Parietal lobe (tissue), 2 donors: Measurements from ENCODE around the gene CELA3A. TPM values are rescaled to one million over a fixed set of nuclear protein-coding genes. Genes with fewer than 3 reads are reported as not detected.

ENCODE experiments used
- small RNA-seq: library from RNA; depleted of rRNA; stranded (forward); fragments of <200 nt; gene quantifications from one replicate; pipeline ENCODE3, GENCODE V24; 2014; ENCODE audit warnings: low replicate concordance
- total RNA-seq: library from RNA; depleted of rRNA; stranded (reverse); fragments of >200 nt; gene quantifications from one replicate; pipeline ENCODE4 v1.2.3, GENCODE V29; 2014

The CELA3A gene, protein sequence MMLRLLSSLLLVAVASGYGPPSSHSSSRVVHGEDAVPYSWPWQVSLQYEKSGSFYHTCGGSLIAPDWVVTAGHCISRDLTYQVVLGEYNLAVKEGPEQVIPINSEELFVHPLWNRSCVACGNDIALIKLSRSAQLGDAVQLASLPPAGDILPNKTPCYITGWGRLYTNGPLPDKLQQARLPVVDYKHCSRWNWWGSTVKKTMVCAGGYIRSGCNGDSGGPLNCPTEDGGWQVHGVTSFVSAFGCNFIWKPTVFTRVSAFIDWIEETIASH
- total RNA-seq: not detected

DNA sequence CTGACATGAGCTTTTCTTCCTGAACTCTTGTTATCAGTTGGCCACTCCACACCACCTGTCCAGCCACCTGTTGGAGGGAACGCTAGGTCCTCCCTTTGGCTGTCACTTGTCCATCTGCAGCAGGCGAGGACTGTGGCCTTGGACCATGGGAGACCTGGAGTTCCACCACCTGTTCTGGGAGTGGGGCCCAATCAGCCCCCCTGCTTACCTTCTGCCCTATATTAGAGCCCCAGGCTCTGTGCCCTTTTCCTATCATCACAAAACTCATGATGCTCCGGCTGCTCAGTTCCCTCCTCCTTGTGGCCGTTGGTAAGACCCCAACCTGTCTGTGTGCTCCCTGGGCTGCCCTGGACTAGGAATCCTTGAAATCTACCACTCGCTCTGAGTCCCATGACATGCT lies at the start of gene CELA3A:
TSS of gene CELA3A (plus strand) at position 249 of the 400 bp plus-strand sequence. CDS start at position 267, 18 bp downstream.

DNA sequence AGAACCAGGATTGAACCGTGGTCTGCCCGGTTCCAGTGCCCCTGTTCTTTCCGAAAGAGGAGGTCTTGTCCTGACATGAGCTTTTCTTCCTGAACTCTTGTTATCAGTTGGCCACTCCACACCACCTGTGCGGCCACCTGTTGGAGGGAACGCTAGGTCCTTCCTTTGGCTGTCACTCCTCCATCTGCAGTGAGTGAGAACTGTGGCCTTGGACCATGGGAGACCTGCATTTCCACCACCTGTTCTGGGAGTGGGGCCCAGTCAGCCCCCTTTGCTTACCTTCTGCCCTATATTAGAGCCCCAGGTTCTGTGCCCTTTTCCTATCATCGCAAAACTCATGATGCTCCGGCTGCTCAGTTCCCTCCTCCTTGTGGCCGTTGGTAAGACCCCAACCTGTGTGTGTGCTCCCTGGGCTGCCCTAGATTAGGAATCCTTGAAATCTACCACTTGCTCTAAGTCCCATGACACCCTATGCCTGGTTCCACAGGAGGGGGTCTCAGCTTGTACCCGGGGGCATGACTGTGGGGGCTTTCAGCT lies 24.7 kb upstream of the CELA3A start, which contains the start of gene CELA3B:
TSS of gene CELA3B (plus strand) at position 320 of the 537 bp plus-strand sequence. CDS start at position 338, 18 bp downstream.

DNA sequence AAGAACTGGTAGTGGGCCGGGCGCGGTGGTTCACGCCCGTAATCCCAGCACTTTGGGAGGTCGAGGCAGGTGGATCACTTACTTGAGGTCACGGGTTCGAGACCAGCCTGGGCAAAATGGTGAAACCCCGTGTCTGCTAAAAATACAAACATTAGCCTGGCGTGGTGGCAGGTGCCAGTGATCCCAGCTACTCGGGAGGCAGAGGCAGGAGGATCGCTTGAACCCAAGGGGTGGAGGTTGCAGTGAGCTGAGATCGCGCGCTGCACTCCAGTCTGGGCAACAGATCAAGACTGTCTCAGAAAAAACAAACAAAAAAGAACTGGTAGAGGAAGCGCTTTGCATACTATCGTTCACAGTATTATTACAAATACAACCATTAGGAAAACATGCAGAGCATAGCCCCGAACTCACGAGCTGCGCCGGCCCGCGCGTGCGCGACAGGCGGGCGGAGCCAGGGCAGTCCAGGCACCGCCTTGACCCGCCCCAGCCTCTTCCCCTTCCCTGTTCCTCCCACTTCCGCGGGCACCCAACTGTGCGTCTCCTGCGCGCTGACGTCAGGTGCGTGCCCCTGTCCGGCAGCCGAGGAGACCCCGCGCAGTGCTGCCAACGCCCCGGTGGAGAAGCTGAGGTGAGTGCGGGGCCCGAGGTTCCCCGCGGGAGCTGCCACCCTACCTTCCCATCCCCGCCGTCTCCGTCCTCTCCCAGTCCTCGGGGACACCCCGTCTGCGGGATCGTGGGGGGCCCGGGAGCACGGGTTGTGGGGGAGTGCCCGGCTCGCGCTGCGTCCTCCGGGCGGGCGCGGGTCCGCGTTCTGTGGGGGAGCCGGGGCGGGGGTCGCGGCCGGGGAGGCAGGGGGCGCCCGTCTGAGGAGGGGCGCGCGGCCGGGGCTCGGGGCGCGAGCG lies 50.9 kb downstream of the CELA3A start, which contains the start of gene CDC42:
TSS of gene CDC42 (plus strand) at position 595 of the 902 bp plus-strand sequence. CDS start 25,770 bp downstream, outside the sequence.

Small RNA genes within 50 kb of the gene (small RNA-seq; reads per million reads assigned to genes)
- gene RN7SL186P (not detected), gene RN7SL386P (not detected), gene RNU6-1022P (not detected), gene RNU6-776P (not detected)

Other genes with a start within 250 kb of the CELA3A start
- 137 TPM for gene USP48, start 218.5 kb upstream of the CELA3A start, total RNA-seq
- not detected for gene LDLRAD2, start 189.4 kb upstream of the CELA3A start, total RNA-seq
- 11.3 TPM for gene HSPG2, start 64.3 kb upstream of the CELA3A start, total RNA-seq
- gene CELA3B, start 24.6 kb upstream of the CELA3A start, total RNA-seq: not detected
- gene CDC42, start 51.1 kb downstream of the CELA3A start, total RNA-seq: 243 TPM
- 4.4 TPM for gene WNT4, start 141.4 kb downstream of the CELA3A start, total RNA-seq